ENCODE results near the gene GHDC. TPM values are rescaled to one million over a fixed set of nuclear protein-coding genes. Genes with fewer than 3 reads are reported as not detected.

Gene GHDC
- total and polyA plus RNA-seq, 2 of the 13 experiments (the other 11 are each of a cell fraction or from before 2014, with no cell fraction given), result 15.4 to 22.5 TPM

DNA sequence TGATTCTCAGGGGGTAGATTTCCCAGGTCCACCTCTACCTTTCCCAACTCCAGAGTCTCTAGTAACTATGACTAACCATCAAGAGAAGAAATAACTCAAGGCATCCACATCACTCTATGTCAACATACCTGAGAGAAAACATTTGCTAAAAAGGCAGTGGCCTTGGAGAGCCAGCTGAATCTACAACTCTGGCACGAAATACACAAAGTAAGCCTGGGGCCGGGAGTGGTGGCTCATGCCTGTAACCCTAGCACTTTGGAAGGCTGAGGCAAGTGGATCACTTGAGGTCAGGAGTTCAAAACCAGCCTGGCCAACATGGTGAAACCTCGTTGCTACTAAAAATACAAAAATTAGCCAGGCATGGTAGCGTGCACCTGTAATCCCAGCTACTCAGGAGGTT lies 51.2 kb downstream of the GHDC start (continued):
- TF ChIP-seq NR2F1 (CRISPR knock-in tag; IDR thresholded peaks at IDR 0.05) (0 out of 4 replicates have a peak, but pooled peaks of 1 of the 2 experiments have one; percentile 24), RARA (CRISPR knock-in tag; IDR thresholded peaks at IDR 0.05) (peak; percentile 58), MED1 (CRISPR knock-in tag; IDR thresholded peaks at IDR 0.05) (0 out of 2 replicates have a peak, but pooled peaks have one; percentile 15), ZNF878 (CRISPR knock-in tag; IDR thresholded peaks at IDR 0.05) (0 out of 2 replicates have a peak, but pooled peaks have one; percentile 30), FOSL2 (CRISPR knock-in tag; IDR thresholded peaks at IDR 0.05) (0 out of 2 replicates have a peak, but pooled peaks have one; percentile 17)

DNA sequence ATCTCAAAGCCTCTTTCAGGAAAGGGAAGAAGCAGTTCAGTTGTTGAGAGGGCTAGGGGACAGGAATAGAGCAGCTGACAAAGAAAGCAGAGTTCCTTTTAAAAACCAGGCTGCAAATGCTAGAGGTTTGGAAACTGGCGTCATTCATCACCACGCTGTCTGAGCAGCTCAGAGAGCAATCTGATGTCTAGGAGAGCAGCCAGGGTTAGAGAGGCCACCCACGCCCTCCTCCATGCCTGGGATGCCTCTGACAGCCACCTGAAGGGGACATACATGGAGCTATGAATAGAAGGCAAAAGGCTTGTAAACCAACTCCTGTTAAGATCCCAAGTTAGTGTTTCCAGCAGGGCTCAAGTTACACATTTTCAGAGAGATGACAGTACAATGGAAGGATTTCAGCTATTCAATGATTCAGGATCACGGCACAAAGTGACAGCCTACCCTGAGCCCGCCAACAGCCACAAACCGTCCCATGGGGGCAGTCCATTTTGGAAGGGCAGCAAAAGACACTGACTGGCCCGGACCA lies 51.9 kb downstream of the GHDC start:
- TSS peak; percentile 8 for BruUV-seq (replicated peaks)
- TF ChIP-seq YEATS2 (CRISPR knock-in tag; IDR thresholded peaks at IDR 0.05; ENCODE audit: borderline replicate concordance) (0 out of 2 replicates have a peak, but pooled peaks have one; percentile 5), PRPF4 (IDR thresholded peaks at IDR 0.05; ENCODE audit: low read depth, low read length, poor library complexity, severe bottlenecking) (no peak), POLR2A (IDR thresholded peaks at IDR 0.05; ENCODE audit: insufficient read depth in 1 of 2, low read depth in 2 of 2, low read length in 2 of 2) (peak in 1 of 2 experiments; percentile 22; a peak in 1 of 4 replicates), ZNF660 (CRISPR knock-in tag; IDR thresholded peaks at IDR 0.05; ENCODE audit: borderline replicate concordance, low read depth) (no peak), XRCC5 (optimal IDR thresholded peaks at IDR 0.05; ENCODE audit: low read length) (no peak)
- TF ChIP-seq, protein P1, sequence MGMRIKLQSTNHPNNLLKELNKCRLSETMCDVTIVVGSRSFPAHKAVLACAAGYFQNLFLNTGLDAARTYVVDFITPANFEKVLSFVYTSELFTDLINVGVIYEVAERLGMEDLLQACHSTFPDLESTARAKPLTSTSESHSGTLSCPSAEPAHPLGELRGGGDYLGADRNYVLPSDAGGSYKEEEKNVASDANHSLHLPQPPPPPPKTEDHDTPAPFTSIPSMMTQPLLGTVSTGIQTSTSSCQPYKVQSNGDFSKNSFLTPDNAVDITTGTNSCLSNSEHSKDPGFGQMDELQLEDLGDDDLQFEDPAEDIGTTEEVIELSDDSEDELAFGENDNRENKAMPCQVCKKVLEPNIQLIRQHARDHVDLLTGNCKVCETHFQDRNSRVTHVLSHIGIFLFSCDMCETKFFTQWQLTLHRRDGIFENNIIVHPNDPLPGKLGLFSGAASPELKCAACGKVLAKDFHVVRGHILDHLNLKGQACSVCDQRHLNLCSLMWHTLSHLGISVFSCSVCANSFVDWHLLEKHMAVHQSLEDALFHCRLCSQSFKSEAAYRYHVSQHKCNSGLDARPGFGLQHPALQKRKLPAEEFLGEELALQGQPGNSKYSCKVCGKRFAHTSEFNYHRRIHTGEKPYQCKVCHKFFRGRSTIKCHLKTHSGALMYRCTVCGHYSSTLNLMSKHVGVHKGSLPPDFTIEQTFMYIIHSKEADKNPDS (CRISPR knock-in tag; IDR thresholded peaks at IDR 0.05), result no peak
- TF ChIP-seq, protein P2, sequence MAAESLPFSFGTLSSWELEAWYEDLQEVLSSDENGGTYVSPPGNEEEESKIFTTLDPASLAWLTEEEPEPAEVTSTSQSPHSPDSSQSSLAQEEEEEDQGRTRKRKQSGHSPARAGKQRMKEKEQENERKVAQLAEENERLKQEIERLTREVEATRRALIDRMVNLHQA (CRISPR knock-in tag; IDR thresholded peaks at IDR 0.05), result no peak
- H3K9ac ChIP-seq (ENCODE audit: insufficient read depth, low read depth, low read length), result no peak overlapping the region
- no peaks in the 10 kb centered on the region for H3K9me3 ChIP-seq (ENCODE audit: low read length)
- H3K4me2 ChIP-seq (ENCODE audit: low read depth, low read length), result no peak overlapping the region
- CTCF ChIA-PET (ENCODE audit: low intra/inter-chr PET ratio, low total read pairs), result no interaction called here
- peaks cover 19 to 41% of the 10 kb centered on the region in 2 experiments for H3K36me3 ChIP-seq (replicated peaks in 1 of 2; ENCODE audit: control insufficient read depth in 1 of 2, insufficient read depth in 2 of 2, low read length in 2 of 2)
- H4K20me1 ChIP-seq (ENCODE audit: insufficient read depth, low read length), result peaks cover 4% of the 10 kb centered on the region
- DNase-seq (ENCODE audit: low spot score) (no peak), ATAC-seq (peak; percentile 21; the same call in 2 of the 3 replicates), FAIRE-seq (no peak)
- H3K27ac ChIP-seq (ENCODE audit: extremely low read length, insufficient read depth, low read length), result peak overlapping the region; percentile 39
- H3K4me3 ChIP-seq (replicated peaks in 1 of 3; ENCODE audit: insufficient read depth in 1 of 3, low read depth in 2 of 3, low read length in 3 of 3), result no peak overlapping the region
- in situ Hi-C loops (cut with HindIII; ENCODE audit: extremely low pct_ligation_motif_present, low pct_unique_long_range_greater_than_20kb) (no loop called here), intact Hi-C loops (cut with micrococcal nuclease; ENCODE audit: unreplicated experiment) (no loop called here)
- H2AFZ ChIP-seq (ENCODE audit: low read length), result no peak overlapping the region
- H3K27me3 ChIP-seq (ENCODE audit: control insufficient read depth in 1 of 2, insufficient read depth in 2 of 2, low read length in 2 of 2), result no peaks in the 10 kb centered on the region
- peaks cover 62% of the 10 kb centered on the region for H3K79me2 ChIP-seq (ENCODE audit: insufficient read depth, low read length)
- peaks cover 22% of the 10 kb centered on the region for H3K4me1 ChIP-seq (ENCODE audit: insufficient read depth, low read length)
- WGBS (ENCODE audit: low lambda C conversion rate), result 95% methylated on average over 7 of the region's 7 CpGs
- POLR2A ChIA-PET, result interaction anchor here (1.9 to 2.3 kb wide), 2 partner anchors 11 to 21 kb away, joined by 9 read pairs; partner anchors contain the start of gene KAT2A
